HS-27A (cell line): Measurements from ENCODE around the gene KRTAP5-3.
"Not testable (repeated sequence)": the region's sequence is repeated elsewhere in the genome, so short reads cannot be mapped to it uniquely, and the experiment has no call there.

Experiments used
- DNase-seq: peaks from one replicate; pipeline ENCODE4 v3.0.0-alpha.2; 2012; ENCODE audit warnings: low read depth, missing footprints

KRTAP5-3 gene, protein sequence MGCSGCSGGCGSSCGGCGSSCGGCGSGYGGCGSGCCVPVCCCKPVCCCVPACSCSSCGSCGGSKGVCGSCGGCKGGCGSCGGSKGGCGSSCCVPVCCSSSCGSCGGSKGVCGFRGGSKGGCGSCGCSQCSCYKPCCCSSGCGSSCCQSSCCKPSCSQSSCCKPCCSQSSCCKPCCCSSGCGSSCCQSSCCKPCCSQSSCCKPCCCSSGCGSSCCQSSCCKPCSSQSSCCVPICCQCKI

DNA sequence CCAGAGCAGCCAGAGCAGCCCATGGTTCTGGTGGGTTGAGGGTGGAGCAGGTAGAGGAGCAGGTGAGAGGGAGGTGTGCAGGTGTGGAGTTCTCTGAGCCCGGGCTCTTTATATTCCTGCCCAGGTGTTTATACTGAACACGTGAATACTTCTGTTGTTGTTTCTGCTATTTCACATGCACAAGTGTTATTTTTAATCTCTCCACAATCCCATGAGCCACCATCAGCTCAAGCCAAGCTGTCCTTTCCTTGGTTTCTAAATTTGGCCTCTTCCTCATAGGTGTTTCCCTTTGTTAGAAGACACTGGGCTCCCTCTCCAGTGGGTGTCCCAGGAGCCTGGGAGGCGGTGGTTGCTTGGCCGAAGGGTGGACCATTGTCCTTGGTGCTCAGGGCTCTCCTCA is at the start of gene KRTAP5-3:
TSS of gene KRTAP5-3 (minus strand) at position 101 of the 400 bp plus-strand sequence. CDS start at position 23, 78 bp downstream.
- DNase-seq, result no peak

DNA sequence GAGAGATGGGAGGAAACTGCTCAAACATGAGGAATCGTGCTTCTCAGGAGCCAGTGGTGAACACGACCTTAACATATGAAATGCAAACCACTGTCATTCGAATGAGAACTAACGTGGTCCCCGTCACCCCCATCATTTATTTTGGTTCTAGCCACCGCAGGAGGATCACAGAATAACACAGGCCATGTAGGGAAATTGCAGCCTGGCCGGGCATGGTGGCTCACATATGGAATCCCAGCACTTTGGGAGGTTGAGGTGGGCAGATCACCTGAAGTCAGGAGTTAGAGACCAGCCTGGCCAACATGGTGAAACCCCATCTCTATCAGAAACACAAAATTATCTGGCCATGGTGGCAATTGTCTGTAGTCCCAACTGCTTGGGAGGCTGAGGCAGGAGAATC is 48.4 kb upstream of the KRTAP5-3 start:
- DNase-seq, result no peak

DNA sequence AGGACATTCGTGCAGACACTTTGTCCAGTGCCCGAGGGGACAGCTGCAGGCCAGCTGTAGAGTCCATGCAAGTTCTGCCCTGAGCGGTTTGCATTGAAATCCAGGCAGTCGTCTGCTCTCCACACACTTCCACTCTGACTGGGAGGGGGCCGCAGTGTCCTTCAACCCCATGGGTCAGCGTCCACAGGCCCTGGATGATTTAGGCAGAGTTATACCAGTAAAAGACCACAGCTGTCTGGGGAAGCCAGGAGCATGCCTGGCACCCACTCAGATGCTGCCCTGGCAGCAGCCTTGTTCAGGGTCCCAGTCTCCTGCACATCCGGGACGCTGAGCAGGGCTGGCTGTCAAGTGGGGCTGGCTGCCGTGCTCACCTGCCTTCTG is 47.8 kb upstream of the KRTAP5-3 start:
- DNase-seq, result no peak

DNA sequence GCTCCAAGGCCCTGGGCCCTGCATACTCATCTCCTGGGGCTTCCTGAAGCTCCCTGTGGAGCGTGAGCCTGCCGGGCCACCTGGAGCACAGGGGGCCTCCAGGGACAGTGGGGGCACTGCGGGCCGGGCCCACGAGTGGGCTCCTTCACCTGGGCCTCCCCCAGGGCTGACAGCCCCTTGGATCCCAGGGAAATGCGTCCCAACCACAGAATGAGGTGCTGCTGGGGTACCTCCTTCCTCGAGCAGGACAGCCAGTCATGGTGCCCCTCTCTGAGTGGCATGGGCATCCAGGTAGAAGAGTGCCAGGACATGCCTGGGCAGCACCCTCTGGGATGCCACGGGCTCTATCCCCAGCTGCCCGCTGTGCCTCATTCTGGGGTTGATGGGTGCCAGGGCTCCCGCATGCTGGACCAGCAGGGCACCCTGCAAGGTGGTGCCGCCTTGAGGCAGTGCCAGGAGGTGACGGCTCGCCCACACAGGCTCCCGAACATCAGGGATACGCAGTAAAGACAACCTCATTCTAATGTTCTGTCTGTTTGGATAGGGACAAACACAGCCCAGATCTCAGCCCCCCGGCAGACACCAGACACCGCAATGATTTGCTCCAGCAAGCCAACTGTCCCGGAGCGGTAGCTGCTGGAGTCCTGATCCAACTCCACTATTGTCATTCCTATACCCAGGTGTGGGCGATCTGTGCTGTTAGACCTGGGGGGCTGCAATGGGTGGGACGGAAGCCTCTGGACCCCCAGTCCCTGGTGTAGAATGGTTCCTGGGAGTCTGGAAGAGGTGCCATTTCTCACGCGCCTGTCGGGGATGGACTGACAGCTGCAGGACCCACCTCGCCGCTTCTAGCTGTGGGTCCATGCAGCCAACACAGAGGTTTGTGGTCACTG is 47.2 kb upstream of the KRTAP5-3 start:
- DNase-seq, result no peak

DNA sequence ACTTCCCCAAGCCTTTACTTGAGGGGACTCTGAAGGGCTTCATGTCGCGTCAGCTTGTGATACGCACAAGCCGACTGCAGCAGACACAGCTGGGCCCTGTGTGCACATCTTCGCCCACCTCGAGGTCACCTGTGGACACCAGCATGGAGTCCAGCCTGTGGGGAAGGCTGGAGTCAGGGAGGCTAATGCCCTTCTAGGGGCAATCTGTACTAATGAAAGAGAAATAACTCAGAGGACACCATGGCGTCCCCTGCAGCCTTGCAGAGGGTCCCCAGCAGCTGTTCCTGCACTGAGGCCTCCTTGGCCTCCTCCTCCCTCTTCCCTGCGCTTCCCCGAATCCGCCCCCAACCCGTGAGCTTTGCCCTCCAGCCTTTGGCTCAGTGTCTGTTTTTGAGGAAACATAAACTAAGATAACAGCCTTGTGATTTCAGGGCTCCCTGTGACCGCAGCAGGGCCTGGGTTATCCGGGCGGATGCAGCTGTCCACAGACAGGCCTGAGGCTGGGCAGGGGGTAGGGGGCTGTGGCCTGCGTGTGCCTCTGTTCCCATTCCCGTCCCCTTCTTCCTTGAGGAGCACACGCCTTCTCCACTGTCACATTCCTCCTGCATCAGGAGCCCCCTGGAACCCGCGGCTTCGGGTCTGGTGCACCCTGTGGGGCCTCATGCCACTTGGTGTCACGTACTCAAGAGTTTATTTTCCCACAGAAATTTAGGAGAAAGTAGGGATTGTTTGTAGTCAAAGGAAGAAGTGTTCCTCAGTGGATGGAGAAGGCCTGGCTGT is 46.3 kb upstream of the KRTAP5-3 start:
- no peak for DNase-seq

DNA sequence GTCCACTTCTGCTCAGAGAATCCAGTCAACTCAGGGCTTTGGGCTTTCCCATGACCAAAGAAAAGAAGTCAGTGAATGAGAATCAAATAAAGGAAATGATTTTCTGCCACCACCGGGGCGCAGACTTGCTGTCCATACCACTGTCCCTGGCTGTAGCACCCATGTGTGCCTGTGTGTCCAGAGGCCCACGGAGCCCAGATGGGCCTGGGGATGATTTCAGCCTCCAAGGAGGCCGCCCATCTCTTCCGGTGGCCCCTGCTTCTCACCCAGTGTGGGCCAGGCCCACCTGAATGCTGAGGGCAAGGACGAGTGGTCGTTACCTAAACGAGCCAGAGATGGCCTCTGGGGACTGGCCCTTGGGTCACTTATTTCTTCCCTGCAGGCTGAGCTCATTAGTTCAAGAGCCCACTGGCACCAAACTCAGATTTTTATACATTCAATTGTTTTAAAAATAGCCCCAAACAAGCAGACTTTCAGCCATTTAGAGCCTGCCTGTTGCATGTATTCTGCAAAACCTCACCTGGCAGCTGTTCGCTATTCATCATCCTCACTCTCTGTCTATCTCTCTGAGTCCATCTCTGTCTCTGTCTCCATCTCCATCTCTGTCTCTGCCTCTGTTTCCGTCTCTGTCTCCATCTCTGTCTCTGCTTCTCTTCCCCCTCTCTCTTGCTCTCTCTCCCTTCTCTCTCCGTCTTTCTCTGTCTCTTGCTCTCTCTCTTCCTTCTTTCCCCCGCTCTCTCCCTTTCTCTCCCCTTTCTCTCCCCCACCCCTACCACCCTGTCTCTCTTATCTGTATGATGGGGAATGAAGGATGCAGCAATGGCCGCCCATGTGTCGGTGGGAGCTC is 45.5 kb upstream of the KRTAP5-3 start:
- no peak for DNase-seq

DNA sequence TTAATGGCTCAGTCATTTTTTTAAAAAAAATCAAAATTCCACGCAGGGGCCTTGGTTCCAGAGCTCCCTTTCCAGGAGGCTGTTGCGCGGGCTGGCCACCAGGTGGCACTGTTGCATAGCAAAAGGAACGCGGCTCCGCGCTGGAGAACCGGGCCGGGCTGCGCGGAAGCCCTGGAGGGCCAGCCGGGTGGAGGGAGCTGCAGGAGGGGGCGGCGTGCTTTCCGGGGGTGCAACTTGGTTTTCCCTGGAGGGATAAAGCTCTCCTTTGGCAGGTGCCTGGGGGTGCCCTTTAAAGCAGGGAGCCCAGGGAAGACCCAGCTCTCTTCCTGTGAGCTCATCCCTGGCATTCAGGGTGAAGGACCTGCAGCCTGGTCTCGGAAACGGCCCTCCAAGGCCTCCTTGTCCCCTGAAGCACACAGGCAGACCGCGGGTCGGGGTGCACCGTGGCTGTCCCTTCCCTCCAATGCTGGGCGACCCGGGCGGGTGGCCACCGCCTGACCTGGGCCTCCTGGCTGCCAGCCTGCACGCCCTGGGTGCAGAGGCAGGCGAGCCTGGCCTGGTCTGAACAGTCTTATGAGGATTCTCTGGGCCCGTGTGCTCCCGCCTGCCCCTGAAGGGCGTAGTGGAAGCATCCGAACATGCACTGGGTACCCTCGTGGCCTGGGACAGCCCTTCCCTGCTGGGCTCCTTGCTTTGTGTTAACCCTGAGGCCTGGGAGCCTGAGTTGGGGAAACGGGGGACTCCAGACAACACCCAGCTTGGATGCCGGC is 44.7 kb upstream of the KRTAP5-3 start:
- DNase-seq, result no peak

DNA sequence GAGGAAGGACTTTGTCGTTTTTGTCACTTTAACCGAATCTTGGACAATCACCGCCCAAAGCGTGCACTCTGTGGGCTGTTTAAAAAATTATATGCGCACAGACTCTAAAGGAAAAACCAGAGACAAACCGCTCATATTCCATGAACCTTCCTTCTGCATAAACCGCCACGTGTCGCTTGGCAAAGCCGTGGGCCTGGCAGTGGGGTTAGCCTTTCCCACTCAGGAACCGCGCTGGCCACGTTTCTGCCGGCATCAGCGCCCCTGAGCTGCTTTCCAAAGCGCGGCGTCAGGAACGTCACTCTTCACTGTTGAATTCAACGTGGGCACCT is 44.1 kb upstream of the KRTAP5-3 start:
- DNase-seq, result no peak

DNA sequence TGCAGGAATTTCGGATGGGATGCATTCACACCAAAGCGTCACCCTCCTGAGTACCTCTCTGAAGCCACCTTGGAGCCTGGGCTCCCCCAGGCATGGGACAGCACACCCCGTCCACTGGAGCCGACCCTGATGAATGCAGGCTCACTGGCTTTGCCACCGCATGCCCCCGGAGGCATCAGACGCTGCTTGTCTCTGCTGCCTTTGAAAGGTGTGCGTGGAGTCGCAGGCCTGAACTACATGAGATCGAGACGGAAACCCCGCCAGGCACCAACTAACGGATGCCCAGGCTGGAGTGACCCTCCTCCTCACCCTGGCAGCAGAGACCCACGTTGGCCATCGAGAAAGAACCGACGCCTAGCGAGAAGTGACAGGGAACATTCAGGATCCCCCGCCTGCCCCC is 43.8 kb upstream of the KRTAP5-3 start:
- DNase-seq, result no peak

DNA sequence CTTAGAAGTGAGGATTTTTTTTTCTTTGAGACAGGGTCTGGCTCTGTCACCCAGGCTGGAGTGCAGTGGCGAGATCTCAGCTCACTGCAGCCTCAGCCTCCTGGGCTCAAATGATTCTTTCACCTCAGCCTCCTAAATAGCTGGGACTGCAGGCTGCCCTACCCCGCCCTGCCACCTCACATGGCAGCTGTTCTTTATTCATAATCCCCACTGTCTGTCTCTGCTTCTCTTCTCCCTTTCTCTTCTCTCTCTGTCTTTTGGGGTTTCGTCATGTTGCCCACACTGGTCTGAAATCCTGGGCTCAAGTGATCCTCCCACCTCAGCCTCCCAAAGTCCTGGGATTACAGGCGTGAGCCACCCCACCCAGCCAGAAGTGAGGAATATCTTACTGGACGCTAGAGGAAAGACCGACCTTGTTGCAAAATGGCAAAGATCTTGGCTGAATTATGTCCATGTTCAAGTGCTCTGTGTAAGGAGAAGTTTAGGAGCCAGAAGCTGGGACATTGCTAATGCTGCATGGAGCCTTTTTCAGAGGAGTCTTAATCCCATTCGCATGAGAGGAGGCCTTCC is 43.2 kb upstream of the KRTAP5-3 start:
- DNase-seq, result no peak

DNA sequence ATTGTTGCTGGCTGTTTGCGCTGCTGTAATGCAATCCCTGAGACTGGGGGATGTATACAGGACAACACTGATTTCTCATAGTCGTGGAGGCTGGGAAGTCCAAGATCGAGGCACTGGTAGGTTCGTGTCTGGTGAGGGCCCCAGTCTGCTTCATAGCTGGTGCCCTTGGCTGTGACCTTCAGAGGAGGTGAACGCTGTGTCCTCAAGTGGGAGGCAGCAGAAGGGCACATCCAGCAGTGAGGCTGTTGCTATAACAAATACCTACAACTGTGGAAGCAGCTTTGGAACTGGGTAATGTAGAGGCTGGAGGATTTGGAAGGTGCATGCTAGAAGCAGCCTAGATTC is 42.6 kb upstream of the KRTAP5-3 start:
- no peak for DNase-seq

DNA sequence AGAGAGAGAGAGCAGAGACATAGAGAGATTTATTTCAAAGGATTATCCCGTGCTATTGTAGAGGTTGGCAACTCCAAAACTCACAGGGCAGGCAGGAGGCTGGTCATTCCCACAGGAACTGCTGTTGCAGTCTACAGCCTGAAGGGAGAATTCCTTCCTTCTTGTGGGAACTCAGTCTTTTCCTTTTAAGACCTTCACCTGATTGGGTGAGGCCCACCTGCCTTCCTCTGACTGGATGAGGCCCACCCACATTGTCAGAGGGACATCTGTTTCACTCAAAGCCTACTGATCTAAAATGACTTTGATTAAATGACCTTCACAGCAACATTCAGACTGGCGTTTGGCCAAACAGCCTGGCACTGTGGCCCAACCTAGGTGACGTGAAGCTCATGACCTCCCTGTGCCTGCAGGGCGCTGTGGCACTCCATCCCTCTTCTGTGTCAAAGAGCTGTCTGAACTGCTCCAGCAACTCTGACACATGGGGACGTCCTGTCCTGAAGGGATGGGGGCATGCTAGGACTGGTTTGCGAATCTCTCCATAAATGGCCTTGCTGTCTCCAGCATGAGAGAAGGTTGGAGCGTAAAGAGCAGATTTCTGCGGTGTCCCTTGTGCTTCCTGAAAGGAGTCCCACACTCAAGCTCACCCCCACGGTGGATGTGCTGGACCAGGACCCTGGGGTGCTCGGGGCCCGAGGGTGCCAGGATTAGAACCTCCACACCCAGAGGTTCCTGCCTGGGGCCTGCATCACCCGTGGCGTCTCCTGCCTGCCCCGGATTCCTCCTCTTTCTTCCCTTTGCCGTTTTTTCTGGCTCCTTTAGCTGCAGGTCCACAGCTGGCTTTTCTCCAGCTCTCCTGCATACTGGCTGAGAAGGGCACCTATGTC is 42.0 kb upstream of the KRTAP5-3 start:
- no peak for DNase-seq

DNA sequence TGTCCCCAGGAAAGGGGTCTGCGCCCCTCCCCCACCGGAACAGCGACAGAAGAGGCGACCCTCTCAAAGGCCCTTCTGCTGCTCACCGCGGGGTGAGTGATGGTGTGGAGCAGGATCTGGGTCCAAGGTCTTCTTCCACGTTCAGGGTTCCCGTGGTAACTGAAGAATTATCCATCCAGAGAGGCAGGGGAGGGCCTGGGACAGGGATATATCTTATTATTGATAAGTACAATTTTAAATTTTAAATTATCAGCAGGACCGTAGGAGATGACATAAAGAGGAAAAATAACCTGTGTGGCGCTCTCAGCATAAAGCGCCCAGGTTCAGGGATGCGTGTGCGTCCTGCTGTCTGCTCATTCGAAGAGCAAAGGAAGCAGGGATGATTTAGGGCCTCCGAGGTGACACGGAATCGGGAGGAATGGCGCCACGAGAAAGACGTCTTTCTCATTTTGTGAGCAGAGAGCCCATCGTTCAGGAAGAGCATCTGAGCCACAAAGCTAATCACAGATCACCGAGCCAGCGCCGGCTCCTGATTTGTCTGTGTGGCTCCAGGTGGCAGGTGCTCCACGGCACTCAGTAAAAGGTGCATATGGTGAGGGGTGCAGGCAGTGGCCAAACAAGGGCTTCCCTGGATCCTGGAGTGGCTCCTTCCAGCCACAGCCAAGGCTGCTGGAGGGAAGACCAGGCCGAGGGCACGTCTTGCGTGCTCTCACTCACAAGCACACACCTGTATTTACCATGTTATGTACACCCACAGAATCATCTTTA is 40.6 kb upstream of the KRTAP5-3 start:
- no peak for DNase-seq

DNA sequence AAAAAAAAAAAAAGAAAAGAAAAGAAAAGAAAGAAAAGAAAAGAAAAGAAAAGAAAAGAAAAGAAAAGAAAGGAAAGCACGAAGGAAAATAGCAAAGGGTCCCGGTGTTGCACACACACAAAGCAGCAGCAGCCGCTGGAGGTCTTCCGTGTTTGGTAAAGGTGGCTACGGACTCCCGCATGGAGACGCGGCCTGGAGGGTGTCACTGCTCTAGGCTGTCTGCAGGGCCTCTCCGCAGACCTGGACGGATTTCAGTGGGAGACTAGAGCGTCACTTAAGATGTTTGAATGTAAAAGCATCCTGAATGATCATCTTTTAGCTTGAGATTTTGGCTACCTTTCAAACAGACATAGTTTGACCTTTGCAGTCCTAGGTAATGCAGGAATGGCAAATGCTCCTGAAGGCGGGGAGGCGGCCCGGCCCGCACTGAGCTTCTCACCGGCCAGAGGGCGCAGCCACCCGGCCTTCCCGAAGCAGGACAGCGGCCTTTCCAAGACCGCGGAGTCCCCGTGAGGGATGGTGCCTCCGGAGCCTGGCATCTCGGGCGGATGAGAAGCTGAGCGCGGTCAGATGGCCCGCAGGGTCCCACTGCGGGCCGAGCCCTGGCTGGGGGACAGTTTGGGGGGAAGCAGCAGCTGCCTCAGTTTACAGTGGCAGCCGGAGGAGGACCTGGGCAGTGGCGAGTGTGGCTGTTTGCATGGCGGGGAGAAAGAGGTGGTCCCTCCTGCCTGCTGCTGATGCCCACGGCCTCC is 39.8 kb upstream of the KRTAP5-3 start:
- DNase-seq, result no peak

DNA sequence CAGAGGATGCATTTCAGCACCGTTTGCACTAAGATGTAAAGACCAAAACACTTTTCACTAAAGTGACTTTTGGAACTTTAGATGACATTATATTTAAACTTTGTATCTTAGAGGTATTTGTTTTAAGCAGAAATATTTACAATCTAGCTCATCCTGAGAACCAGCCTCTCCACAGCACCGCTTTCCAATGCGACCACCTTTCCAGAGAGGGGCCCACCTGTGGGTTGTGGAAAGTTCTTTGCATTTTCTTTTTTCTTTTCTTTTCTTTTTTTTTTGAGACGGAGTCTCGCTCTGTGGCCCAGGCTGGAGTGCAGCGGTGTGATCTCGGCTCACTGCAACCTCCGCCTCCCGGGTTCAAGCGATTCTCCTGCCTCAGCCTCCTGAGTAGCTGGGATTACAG is 38.3 kb upstream of the KRTAP5-3 start:
- DNase-seq, result not testable (repeated sequence)

DNA sequence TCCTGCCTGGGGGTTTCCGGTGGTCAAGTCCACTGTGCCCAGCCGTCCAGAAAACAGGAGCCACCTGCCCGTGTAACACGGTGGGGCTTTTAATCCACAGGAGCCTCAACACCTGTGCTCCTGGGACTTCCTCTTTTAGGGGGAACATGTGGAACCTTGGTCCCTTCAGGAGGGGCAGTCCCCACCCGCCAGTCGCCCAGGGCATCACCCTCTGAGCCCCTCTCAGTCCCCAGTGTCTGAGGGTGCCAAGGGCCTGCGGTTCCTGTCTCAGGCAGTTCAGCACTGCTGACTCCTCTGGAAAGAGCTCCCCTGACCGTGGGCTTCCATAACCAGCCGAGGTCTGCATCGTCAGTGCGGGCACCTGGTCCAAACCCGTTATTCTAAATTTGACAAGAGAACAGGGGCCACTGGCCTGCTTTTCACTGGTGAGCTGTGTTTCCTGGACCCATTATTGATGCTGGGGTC is 37.1 kb upstream of the KRTAP5-3 start:
- DNase-seq, result no peak

DNA sequence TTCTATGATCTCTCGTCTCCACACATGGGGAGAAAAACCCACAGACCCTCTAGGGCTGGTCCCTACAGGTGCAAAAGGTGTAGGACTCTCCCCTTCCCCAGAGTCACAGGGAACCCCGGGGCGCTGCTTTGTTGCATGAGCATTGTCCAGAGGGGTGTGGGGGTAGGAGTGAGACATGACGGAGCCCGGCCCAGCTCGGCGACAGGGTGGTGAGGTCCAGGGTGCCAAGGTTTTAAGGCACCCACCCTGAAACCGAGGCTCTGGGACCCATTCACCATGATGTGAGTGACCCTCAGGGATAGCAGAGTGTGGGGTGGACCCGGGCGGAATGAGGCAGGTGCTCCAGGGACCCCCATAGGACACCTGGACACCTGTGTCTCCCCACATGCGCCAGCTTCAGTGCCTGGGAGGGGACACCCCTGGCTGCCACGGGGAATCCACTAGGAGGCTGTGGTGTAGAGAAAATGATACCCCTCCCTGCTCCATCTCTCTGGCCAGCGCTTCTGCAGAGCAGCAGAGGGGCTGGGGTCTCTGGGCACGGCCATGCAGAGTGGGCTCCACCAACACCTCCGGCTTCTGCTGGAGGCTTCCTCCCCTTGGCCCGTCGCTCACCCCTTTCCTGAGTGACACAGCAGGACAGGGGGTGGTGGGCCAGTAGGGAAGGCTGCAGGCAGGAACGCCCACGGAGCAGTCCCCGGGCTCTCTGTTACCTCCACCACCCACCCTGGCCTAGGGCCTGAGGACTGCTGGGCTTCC is 36.5 kb upstream of the KRTAP5-3 start:
- no peak for DNase-seq
